GF-D8 (cell line): Measurements from ENCODE around the gene HPSE2.
"Not testable (repeated sequence)": the region's sequence is repeated elsewhere in the genome, so short reads cannot be mapped to it uniquely, and the experiment has no call there.

ENCODE experiments used
- DNase-seq: peaks from one replicate; lab custom pipeline; 2025; lab: John Stamatoyannopoulos, UW

The HPSE2 gene

DNA sequence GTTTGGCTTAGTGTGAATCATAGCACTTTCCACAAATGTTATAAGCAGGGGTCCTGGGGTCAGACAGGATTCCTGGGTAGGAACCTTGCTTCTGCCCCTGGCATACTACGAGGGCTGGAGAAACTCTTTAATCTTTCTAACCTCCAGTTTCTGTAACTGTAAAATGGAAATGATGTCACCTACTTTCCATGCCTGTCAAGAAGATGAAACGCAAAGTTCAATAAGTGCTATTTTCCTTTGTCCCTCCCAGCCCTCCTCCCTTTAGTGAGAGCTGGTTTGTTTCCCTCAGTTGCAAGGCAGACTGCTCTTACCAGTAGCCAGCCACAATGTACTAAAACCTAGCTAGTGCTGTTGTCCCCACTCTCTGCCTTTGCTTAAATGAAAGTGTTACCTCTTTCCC is 671.8 kb downstream of the HPSE2 start:
- DNase-seq = no peak

DNA sequence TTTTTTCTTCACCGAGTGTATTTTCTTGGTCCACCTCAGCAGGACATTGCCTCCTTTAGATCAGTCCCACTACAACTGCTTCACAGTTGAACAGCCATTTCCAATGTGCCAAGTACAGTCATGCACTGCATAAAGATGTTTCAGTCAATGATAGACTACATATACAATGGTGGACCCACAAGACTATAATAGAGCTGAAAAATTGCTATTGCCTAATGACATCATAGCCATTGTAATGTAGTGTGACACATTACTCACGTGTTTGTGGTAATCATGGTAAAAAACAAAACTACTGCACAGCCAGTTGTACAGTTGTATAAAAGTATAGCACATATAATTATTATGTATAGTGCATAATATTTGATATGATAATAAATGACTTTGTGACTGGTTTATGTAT is 675.1 kb downstream of the HPSE2 start:
- DNase-seq = no peak

DNA sequence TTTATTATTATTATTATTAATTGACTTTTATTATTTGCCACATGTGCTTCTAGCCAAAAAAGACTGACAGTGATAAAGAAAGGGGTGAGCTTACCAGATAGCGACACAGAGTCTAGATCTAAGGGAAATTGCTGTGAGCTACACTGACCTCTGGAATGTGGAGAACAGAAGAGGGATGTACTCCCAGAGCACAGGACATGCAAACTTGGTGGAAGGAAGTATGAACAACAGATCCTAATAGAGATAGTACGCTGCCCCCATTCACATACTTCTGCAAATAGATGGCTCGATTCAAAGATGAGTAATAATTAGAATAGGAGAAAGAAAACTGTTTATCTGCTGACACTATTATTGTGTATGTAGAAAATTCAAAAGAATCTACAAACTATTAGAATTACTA is 679.6 kb downstream of the HPSE2 start:
- no peak for DNase-seq

DNA sequence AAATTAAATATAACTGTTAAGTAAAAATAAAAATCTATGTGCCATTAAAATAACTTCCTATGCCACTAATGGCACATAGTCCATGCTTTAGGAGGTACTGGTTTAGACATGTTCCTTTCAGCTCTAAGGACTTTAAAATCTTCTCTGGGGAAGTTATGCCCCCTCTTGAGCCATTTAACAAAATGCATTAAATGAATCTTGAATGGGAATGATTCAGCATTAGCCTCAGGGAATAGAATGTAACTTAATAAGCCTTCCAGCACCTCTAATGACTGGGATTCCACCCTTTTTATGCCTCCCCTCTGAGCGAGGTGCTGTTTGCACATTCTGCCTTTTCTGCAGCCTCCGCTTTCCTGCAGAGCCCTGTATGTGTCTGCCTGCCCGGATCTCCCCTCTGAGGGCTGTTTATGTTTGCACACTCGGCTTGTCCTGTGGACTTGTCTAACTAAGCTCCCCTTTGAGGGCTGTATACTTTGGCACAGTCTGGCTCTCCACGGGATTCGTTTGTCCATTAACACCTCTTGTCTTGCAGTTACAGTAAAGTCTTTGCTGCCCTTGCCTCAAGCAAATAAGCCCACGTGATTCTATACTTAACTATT is 680.5 kb downstream of the HPSE2 start:
- no peak for DNase-seq

DNA sequence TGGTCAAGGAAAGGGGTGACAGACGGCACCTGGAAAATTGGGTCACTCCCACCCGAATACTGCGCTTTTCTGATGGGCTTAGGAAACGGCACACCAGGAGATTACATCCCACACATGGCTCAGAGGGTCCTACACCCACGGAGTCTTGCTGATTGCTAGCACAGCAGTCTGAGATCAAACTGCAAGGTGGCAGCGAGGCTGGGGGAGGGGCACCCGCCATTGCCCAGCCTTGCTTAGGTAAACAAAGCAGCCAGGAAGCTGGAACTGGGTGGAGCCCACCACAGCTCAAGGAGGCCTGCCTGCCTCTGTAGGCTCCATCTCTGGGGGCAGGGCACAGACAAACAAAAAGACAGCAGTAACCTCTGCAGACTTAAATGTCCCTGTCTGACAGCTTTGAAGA is 694.1 kb downstream of the HPSE2 start:
- DNase-seq = not testable (repeated sequence)

DNA sequence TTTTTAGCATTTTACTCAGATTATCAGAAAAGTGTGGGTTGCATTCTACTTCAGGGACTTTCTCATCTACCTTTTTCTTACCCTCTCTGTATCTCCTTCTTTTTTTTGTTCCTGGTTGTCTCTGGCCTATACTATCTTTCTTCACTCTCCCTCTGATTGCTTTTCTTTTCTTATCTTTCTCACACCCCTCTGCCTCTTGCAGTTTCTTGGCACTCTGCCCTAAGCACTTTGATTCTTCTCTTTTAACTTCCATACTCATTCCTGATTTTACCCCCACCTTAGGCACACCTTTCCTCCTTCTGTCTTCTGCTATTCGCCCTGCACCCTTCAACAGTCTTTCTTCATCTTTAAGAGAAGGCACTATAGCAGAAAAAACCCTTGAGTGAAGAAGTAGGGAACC is 696.1 kb downstream of the HPSE2 start:
- no peak for DNase-seq

DNA sequence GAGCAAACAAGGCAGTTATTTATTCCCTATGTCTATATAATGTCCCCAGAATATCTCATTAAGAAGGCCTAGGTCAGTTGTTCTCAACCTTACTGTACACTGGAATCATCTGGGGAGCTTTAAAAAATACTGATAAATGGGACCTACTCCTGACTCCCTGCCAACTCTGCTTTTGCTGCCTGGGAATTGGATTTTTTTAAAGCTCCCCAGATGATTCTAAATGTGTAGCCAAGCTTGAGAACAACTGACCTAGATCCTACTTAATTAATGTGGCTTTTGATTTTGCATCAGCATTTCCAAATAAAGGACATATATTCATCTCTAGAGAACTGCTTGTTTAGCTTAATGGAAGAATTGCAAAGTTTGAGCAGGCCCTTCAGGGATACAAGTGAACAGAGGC is 697.2 kb downstream of the HPSE2 start:
- no peak for DNase-seq

DNA sequence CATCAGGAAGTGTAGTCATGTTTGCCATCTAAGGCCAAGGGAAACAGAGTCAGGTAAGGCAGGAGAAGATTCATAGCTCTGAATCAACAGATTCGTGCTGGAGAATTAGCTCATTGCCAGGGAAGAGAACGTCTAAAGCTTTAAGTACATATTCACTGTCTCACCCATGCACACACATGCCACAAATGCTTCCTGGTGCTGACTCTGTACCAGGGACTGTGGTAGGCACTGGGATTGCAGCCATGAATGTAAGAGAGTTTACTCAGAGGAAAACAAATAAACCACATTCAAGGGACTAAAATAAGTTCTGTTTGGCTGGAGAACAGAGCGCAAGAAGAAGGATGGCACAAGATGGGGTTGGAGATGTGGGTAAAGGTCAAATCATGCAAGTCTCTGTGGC is 699.1 kb downstream of the HPSE2 start:
- DNase-seq = no peak

DNA sequence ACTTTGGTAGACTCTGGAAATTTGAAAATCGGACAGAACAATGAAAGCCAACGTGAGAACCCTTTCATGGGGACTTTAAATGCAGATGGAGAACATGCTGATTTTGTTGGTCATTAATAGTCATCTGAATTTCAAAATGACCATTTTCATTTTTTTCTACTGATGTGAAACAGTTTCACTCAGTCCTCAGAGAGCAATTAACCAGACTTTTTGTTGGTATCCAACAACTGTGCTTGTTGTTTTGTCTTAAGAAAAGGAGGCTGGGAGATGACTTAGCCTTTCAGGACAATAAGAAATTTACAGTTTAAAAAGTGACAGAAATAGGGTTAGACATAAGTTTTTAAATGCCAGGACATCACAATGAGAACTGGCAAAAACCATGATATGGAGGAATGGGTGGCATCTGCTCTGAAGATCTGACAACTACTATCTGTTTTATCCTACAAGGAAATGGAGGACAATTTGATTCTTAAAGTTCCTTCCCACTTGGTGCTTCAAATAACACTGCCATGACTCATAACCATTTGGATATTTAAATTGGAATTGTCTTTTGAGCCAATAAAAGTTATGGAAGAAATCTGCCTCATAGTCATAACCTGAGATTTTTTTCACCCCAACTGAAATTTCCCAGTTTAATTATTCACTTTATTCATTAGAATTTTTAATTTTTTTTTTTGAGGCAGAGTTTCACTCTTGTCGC is 701.8 kb downstream of the HPSE2 start:
- no peak for DNase-seq

DNA sequence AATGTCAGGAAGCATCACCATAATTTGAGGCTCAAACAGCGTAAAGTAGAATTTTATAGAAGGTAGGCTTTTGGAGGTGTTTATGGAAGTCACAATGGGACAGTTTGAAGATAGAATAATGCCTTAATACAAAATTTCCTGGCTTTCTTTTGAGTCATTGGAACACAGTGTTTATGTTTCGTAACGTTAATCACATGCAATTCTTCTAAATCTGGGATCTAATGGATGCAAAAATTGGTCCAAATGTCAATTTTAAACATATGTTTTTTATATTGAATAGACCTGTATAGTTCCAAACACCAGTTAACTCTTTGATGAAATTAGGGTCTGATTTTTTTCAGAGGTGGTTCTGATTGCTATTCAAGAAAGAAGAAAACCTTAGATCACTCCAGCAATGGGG is 702.4 kb downstream of the HPSE2 start:
- no peak for DNase-seq

DNA sequence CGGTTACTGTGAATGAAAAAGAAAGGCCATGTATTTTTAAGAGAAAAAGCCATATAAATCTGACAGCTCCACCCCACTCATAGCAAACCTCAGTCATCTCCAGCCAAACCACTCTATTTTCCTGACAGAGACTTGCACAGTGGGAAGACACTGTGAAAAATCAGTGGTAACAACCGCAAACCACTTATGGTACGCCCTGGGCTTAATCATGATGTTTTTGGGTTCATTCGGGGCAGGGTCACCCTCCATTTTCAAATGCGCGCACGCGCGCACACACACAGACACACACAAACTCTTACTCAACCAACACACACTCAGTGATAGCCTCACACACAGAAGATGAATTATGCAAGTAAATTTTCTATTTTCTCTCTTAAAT is 706.9 kb downstream of the HPSE2 start:
- no peak for DNase-seq

DNA sequence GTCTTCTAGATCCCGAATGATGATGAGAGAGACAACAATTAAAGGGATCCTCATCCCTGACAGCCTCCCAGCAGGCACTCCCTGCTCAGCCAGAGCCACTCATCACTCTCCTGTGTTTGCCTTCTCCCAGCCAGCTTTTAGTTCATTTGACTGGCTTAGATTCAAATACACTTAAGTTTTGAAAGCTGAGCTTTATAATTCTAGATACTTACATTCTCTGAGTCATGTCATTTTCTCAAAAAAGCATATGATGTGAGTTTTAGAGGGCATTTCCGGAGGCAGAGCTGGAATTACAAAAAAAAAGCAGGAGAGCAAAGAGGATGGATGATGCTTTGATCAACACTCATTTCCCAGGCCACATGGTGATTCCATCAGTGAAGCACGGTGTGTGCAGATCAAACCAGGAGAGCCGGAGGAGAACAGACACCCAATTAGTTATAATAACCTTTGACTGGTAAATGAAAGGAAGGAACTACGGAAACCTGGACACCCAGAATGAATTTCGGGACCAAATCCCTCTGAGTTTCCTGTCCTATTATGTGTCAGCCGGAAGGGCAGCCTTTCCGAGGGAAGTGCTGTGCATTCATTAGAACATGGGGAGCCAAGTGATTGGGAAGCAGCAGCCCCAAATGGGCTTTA is 707.4 kb downstream of the HPSE2 start:
- DNase-seq = no peak

DNA sequence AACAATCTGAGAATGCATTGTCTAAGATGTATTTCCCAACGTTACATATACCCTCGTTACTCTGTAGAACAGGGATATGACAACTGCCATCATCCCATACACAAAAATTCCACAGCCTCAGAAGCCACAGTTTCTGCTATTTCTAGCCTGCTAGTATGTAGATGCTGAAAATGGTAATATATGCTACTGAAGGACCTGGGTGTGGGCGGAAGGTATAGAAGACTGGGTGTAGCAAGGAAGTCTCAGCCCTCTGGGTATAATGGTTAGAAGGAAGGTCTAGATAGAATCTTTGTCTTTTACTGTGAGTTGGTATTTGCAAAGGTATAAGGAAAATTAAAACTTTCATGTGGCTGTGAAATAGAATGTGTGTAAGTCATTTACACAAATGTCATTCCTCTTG is 709.7 kb downstream of the HPSE2 start:
- no peak for DNase-seq

DNA sequence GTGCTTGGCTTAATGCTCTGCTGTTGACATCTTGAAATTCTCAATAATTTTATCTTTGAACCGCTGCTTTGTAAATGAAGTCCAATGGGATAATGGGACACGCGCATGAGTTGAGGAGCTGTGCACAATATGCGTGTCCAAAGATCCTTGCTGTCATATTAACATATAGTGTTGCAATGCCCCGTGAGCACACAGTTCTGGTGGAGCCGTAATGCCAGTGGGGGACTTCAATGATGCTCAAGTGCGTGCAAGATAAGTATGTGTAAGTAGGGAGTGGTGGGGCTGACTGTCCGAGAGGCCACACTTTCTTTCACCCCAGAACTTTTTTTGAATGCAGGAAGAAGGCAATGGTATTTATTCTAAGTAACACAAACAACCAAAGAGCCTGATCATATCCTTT is 711.5 kb downstream of the HPSE2 start:
- DNase-seq = no peak

DNA sequence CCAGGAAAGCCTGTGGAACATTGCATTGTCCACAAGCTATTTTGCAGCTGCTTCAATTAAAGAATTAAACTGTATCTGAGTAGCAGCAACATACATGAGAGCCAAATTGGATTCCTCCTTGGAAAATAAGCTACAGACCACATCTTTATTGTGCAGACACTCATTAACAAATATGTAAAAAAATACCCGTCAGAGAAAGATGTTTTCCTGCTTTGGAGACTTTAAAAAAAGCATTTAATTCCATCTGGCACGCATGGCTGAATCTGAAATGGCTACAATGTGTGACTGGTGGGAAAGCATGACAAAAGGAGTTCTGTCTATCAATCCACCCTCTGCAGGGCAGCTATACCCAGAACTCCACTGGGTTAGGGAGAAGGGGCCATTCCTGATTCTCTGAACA is 715.8 kb downstream of the HPSE2 start:
- no peak for DNase-seq

DNA sequence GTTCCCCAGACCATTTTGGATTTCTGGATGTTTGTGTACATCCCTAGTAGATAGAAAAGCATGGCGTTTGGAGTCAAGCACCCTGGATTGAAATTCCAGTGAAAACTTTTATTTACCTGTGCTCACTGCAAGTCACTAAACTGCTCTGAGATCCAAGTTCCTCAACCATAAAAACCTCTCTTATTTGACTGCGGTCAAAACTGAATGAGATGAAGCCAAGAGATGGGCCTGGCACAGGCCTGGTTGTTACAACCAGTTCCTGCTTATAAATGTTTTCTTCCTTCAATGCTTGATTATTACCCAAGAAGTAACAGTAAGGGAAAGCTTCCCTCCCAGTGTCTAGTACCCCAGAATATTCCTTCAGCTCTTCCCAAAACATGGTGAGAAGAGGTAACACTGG is 718.0 kb downstream of the HPSE2 start:
- DNase-seq = no peak

DNA sequence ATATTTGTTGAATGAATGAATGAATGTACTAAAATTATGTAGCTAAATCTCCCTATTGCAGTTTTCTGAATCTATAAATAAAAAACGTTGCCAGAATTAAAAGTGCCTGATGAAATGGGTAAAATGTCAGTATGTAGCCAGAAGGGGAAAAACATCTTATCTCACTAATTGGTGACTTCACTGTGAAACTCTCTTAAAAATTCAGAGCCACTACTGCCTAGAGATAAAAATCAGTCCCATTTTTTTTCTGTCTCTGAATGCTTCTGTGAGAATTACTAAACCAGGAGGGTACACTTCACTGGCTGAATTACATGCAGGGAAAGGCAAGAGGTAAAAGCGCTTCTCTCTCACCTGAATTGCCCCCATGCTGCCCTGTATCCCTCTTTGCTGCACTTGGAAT is 719.3 kb downstream of the HPSE2 start:
- DNase-seq = no peak

DNA sequence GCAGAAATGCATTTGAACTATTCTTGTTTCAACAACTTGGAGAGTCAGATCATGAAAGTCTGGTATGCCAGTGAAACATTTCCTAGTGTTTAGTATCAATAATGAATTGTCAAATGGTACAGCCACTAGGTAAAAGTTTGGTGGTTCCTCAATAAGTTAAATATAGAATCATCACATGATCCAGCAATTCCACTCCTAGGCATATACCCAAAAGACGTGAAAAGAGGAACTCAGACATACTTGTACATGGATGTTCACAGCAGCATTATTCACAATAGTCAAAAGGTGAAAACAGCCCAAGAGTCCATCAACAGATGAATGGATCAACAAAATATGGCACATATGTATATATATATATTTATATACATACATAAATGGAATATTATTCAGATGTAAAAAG is 721.9 kb downstream of the HPSE2 start:
- no peak for DNase-seq

DNA sequence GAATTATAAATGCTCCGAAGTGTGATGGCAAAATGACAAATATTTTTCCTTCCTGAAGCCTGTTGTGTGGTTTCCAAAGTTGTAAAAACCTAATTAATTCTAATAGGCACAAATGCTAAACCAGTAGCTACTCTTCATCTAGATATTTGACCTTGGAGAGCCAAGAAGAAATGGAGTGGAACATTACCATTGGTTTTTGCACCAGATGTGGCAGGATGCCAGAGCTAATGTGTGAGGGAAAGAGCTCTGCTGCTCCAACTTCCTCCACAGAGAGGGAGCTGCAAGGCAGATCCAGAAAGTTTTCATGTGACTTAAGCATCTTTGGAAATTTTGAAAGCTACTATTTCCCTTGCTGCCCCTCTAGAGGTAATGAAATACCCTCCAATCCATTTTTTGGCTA is 723.8 kb downstream of the HPSE2 start:
- no peak for DNase-seq

DNA sequence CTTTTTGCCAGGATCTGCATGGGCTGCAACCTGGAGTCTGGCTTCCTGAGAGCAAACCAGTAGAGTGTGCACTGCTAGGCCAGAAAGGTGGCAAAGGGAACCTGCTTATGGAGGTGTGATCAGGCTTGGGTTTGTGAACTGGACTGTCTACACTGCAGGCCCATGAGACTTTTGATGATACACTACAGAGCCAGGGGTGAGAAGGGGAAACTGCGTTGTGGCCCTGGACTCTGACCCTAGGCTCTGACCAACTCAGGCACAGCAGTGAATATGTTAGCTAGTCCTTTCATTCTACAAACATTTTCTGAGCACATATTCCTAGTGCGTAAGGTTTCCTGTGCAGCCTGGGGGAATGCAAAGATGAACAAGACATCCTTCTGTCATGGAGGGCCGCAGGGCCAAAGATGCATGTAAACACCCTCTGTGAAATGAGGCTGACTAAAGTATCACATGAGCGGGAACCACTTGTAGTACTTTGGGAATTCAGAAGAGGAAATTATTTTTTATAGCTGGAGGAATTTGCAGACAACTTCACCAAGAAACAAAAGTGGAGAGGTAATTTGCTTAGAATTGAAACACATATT is 725.1 kb downstream of the HPSE2 start:
- no peak for DNase-seq

DNA sequence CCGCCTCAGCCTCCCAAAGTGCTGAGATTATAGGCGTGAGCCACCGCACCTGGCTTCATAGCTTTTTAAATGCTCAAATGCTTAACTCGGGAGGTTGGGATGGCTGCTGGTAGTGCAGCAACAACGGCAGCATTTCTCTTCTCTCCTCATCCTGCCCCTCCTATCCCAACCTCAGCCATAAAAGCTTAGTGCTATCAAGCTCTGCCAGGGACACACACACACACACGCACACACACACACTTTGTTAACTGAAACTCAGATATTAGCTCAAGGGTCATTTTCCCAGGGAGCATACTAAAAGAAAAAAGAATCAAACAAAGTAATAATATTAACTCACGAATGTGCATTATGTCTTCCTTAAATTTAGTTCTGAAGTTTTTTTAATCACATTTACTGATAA is 725.9 kb downstream of the HPSE2 start:
- DNase-seq = no peak

DNA sequence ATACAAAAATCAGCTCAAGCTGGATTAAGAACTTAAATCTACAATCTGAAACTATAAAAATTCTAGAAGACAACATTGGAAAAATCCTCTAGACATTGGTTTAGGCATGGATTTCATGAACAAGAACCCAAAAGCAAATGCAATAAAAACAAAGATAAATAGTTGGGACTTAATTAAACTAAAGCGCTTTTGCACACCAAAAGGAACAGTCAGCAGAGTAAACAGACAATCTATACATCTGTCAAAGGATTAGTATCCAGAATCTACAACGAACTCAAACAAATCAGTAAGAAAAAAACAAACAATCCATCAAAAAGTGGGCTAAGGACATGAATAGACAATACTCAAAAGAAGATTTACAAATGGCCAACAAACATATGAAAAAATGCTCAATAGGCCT is 733.1 kb downstream of the HPSE2 start:
- not testable (repeated sequence) for DNase-seq

DNA sequence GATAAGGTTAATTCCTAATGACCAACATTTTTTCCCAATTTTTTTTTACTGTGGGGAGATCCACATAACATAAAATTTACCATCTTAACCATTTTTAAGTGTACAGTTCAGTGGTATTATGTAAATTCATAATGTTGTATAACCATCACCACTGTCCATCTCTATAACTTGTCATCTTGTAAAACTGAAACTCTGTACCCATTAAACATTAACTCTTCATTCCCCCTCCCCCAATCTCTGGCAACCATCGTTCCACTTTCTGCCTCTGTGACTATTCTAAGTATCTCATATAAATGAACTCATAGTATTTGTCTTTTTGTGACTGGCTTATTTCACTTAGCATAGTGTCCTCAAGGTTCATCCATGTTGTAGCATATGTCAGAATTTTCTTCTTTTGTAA is 742.9 kb downstream of the HPSE2 start:
- no peak for DNase-seq
